ENCODE results near the gene TPGS2.

DNA sequence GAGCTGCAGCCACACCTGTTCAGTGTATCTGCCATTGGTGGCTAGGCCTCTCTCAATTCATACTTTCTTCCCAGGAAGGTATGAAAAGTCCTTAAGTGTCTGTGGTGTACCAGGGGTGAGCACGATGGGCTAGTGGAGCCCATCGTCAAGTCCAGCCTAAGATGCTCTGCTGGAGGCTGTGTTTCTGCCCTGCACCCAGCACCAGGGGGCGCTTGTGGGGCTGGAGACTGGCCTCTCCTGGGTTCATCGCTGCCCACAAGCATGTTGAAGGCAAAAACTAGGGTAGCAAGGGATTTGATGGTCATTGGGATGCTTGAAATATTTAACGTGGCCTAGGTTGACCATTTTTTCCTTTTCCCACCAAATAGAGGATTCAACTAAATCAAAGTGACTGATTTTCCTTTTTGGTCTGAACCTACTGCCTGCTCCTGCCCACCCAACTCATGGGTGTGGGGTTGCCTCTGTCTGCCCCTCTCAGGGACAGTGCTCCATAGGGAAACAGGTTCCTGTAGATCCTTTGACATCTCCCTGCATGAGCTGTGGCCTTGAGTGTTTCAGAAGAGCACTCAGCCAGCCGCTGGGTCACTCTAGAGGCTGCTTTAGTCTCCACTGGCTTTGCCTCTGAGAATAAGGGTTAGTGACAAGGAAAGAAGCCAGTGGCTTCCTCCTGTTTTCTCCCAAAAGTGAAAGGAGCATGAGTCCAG, 59.0 kb downstream of the TPGS2 start:
- TF ChIP-seq CTCF (conservative IDR thresholded peaks at IDR 0.05; ENCODE audit: low read length) (peak; percentile 51), EZH2phosphoT487 (IDR thresholded peaks at IDR 0.05; ENCODE audit: borderline replicate concordance, low read depth, low read length) (no peak)

Data from OCI-LY7 (cell line).